T-helper 2 cell treated with Interferon-gamma antibody and Interleukin-4, amounts not matched to agents 100 ng/mL and 5 ng/mL, for 36 hours (primary cell): Measurements from ENCODE around the gene ZNF761. TPM values are rescaled to one million over a fixed set of nuclear protein-coding genes. Genes with fewer than 3 reads are reported as not detected.

Source experiments
- intact Hi-C: fragments of 100-400 bp; cut with micrococcal nuclease; formaldehyde crosslinking; loops from one replicate; pipeline ENCODE4 v1.15.1; 2023
- total RNA-seq: library from RNA; stranded (reverse); gene quantifications from 2 replicates; pipeline ENCODE4 v1.2.3, GENCODE V29; 2022

Gene ZNF761
- total RNA-seq, 1 donor from 2014 or later: 11.4 TPM

- intact Hi-C loops: no loop called here
Observed at GRCh38 chr19:53506728-53507127, 74.9 kb downstream of the ZNF761 start.

Other genes with a start within 250 kb of the ZNF761 start
- gene ZNF665, start 238.6 kb upstream of the ZNF761 start, total RNA-seq: 2.7 and 3.3 TPM in 2 replicates
- 1.7 and 2.7 TPM in 2 replicates for gene ZNF677, start 177.1 kb upstream of the ZNF761 start, total RNA-seq
- gene VN1R2, start 173.7 kb upstream of the ZNF761 start, total RNA-seq: not detected in 2 replicates
- not detected in 2 replicates for gene VN1R4, start 164.3 kb upstream of the ZNF761 start, total RNA-seq
- gene ZNF845, start 98.2 kb upstream of the ZNF761 start, total RNA-seq: 8.9 and 9.6 TPM in 2 replicates
- 14.1 and 15.1 TPM in 2 replicates for gene ZNF525, start 66.3 kb upstream of the ZNF761 start, total RNA-seq
- gene ZNF765, start 36.8 kb upstream of the ZNF761 start, total RNA-seq: 9.3 and 11.1 TPM in 2 replicates
- gene ZNF813, start 35.7 kb downstream of the ZNF761 start, total RNA-seq: 2.8 and 3.1 TPM in 2 replicates
- gene ZNF331, start 106.2 kb downstream of the ZNF761 start, total RNA-seq: 14.6 and 16.5 TPM in 2 replicates
- not detected in 2 replicates for gene DPRX, start 200.0 kb downstream of the ZNF761 start, total RNA-seq